ENCODE data around the gene C1orf159. TPM values are rescaled to one million over a fixed set of nuclear protein-coding genes. Genes with fewer than 3 reads are reported as not detected.
"Not testable (repeated sequence)": the region's sequence is repeated elsewhere in the genome, so short reads cannot be mapped to it uniquely, and the experiment has no call there.

C1orf159 gene
- total RNA-seq, 1 donor from 2014 or later: 8.2 TPM

- Histone ChIP-seq H3K4me3 (ENCODE audit: low read depth, low read length) (no peak overlapping the region), H3K36me3 (ENCODE audit: control insufficient read depth, insufficient read depth, low read length) (no peaks in the 10 kb centered on the region), H3K27me3 (ENCODE audit: control insufficient read depth, insufficient read depth, low read length) (no peaks in the 10 kb centered on the region)
- no peak for FAIRE-seq
- DNase-seq (ENCODE audit: low read depth): no peak
- TF ChIP-seq CTCF (IDR thresholded peaks at IDR 0.05; ENCODE audit: insufficient read depth, low read length, severe bottlenecking): no peak
These were observed 9.2 kb downstream of the C1orf159 start for GRCh38 chr1:1106510-1107221.

GRCh38 chr1:1104152-1104551, 11.7 kb downstream of the C1orf159 start:
- H3K27me3 ChIP-seq (ENCODE audit: control insufficient read depth, insufficient read depth, low read length); FAIRE-seq; H3K4me3 ChIP-seq (ENCODE audit: low read depth, low read length); H3K36me3 ChIP-seq (ENCODE audit: control insufficient read depth, insufficient read depth, low read length); DNase-seq (ENCODE audit: low read depth): not testable (repeated sequence)

GRCh38 chr1:1101503-1101902, 14.4 kb downstream of the C1orf159 start:
- no peak for TF ChIP-seq CTCF (IDR thresholded peaks at IDR 0.05; ENCODE audit: insufficient read depth, low read length, severe bottlenecking)
- FAIRE-seq: no peak

GRCh38 chr1:1100296-1100695, 15.6 kb downstream of the C1orf159 start:
- TF ChIP-seq CTCF (IDR thresholded peaks at IDR 0.05; ENCODE audit: insufficient read depth, low read length, severe bottlenecking): no peak
- H3K27me3 ChIP-seq (ENCODE audit: control insufficient read depth, insufficient read depth, low read length): no peaks in the 10 kb centered on the region
- H3K36me3 ChIP-seq (ENCODE audit: control insufficient read depth, insufficient read depth, low read length): no peaks in the 10 kb centered on the region
- FAIRE-seq (no peak), DNase-seq (ENCODE audit: low read depth) (no peak)
- H3K4me3 ChIP-seq (ENCODE audit: low read depth, low read length): no peak overlapping the region

More at GRCh38 chr1:1101503-1101902, 14.4 kb downstream of the C1orf159 start:
- DNase-seq (ENCODE audit: low read depth): no peak
- Histone ChIP-seq H3K36me3 (ENCODE audit: control insufficient read depth, insufficient read depth, low read length) (no peaks in the 10 kb centered on the region), H3K27me3 (ENCODE audit: control insufficient read depth, insufficient read depth, low read length) (no peaks in the 10 kb centered on the region), H3K4me3 (ENCODE audit: low read depth, low read length) (no peak overlapping the region)

GRCh38 chr1:1099506-1100183, 16.2 kb downstream of the C1orf159 start:
- DNase-seq (ENCODE audit: low read depth) (no peak), FAIRE-seq (peak; percentile 99)
- H3K36me3 ChIP-seq (ENCODE audit: control insufficient read depth, insufficient read depth, low read length): no peaks in the 10 kb centered on the region
- H3K27me3 ChIP-seq (ENCODE audit: control insufficient read depth, insufficient read depth, low read length): no peaks in the 10 kb centered on the region
- TF ChIP-seq CTCF (IDR thresholded peaks at IDR 0.05; ENCODE audit: insufficient read depth, low read length, severe bottlenecking): no peak
- H3K4me3 ChIP-seq (ENCODE audit: low read depth, low read length): no peak overlapping the region

GRCh38 chr1:1098681-1099421, 17.0 kb downstream of the C1orf159 start:
- TF ChIP-seq CTCF (IDR thresholded peaks at IDR 0.05; ENCODE audit: insufficient read depth, low read length, severe bottlenecking): no peak
- DNase-seq (ENCODE audit: low read depth) (no peak), FAIRE-seq (no peak)
- Histone ChIP-seq H3K36me3 (ENCODE audit: control insufficient read depth, insufficient read depth, low read length) (no peaks in the 10 kb centered on the region), H3K4me3 (ENCODE audit: low read depth, low read length) (no peak overlapping the region), H3K27me3 (ENCODE audit: control insufficient read depth, insufficient read depth, low read length) (no peaks in the 10 kb centered on the region)

- DNase-seq (ENCODE audit: low read depth); H3K4me3 ChIP-seq (ENCODE audit: low read depth, low read length); FAIRE-seq; H3K27me3 ChIP-seq (ENCODE audit: control insufficient read depth, insufficient read depth, low read length); H3K36me3 ChIP-seq (ENCODE audit: control insufficient read depth, insufficient read depth, low read length): not testable (repeated sequence)
These were observed 19.8 kb downstream of the C1orf159 start for GRCh38 chr1:1096136-1096535.

Data from bronchial epithelial cell (primary cell).